HUES48 (cell line): ENCODE results near the gene RNF224.

ENCODE experiments used
- H3K27ac ChIP-seq: one replicate; pipeline ENCODE4 v1.7.0; 2013; ENCODE audit warnings: low read depth, low read length, inconsistent platforms
- H3K27me3 ChIP-seq: 2 replicates; pipeline ENCODE4 v1.6.1; 2013; ENCODE audit warnings: mild to moderate bottlenecking, low read length; ENCODE audit not compliant: control insufficient read depth, insufficient read depth
- H3K36me3 ChIP-seq: 2 replicates; pipeline ENCODE4 v1.6.1; 2013; ENCODE audit warnings: low read length; ENCODE audit not compliant: control insufficient read depth, insufficient read depth
- H3K4me1 ChIP-seq: 2 replicates; pipeline ENCODE4 v1.6.1; 2013; ENCODE audit warnings: mild to moderate bottlenecking, low read length; ENCODE audit not compliant: control insufficient read depth, insufficient read depth
- H3K4me3 ChIP-seq: 2 replicates; pipeline ENCODE4 v1.5.1; 2013; ENCODE audit warnings: mild to moderate bottlenecking, low read depth, low read length
- H3K9ac ChIP-seq: 2 replicates; pipeline ENCODE4 v1.6.1; 2013; ENCODE audit warnings: mild to moderate bottlenecking, low read depth, low read length, moderate library complexity
- H3K9me3 ChIP-seq: 2 replicates; pipeline ENCODE4 v1.6.1; 2013; ENCODE audit warnings: low read length; ENCODE audit not compliant: control insufficient read depth, insufficient read depth

Gene RNF224

GRCh38 chr9:137202966-137203365, 24.3 kb upstream of the RNF224 start:
- H3K9me3 ChIP-seq: no peaks in the 10 kb centered on the region
- H3K4me1 ChIP-seq: peaks cover 10% of the 10 kb centered on the region; the same call in 1 of the 2 replicates
- no peak overlapping the region for H3K27ac ChIP-seq
- no peak overlapping the region for H3K4me3 ChIP-seq
- peaks cover 6% of the 10 kb centered on the region; the same call in 1 of the 2 replicates for H3K36me3 ChIP-seq
- H3K27me3 ChIP-seq: no peaks in the 10 kb centered on the region
- no peak overlapping the region for H3K9ac ChIP-seq

GRCh38 chr9:137204731-137205125, 22.6 kb upstream of the RNF224 start:
- Histone ChIP-seq H3K4me3 (peak overlapping the region; percentile 82), H3K9me3 (no peaks in the 10 kb centered on the region), H3K27me3 (no peaks in the 10 kb centered on the region), H3K27ac (no peak overlapping the region), H3K36me3 (peaks cover 13% of the 10 kb centered on the region), H3K9ac (peak overlapping the region; percentile 89), H3K4me1 (peaks cover 10% of the 10 kb centered on the region; the same call in 1 of the 2 replicates)

DNA sequence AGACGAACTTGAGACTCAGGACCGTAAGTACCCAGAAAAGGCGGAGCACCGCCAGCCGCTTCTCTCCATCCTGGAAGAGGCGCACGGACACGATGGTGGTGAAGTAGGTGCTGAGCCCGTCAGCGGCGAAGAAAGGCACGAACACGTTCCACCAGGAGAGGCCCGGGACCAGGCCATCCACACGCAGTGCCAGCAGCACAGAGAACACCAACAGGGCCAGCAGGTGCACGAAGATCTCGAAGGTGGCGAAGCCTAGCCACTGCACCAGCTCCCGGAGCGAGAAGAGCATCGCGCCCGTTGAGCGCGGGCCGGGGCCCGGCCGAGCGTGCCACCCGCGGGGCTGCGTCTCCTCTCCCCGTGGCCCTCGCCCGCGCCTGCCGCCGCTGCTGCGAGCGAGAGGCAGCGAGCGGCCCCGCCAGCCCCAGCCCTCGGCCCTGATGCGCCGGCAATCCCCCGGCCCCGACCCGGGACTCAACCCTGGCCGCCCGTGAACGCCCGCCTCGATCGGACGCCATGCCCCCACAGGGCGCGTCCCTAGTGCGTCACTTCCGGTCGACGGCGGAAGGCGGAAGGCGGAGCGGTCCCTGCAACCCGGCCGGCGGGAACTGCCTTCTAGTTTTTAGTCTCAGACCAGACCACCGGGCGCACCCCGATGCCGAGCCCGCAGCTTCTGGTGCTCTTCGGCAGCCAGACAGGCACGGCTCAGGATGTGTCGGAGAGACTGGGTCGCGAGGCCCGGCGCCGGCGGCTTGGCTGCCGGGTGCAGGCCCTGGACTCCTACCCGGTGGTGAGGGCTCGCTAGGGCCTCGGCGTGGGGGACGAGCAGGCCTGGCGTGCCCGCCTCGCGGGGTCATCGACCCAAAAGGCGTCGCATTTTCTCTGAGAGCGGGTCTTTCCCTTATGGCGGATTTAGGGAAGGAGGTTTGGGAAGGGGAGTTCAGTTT, 21.9 kb upstream of the RNF224 start, which contains the start of the genes NDOR1 and TMEM203:
TSS of gene NDOR1 (plus strand) at position 575 of the 944 bp plus-strand sequence. CDS start at position 653, 78 bp downstream.
TSS of gene TMEM203 (minus strand) at position 523 of the 944 bp plus-strand sequence. CDS start at position 289, 234 bp downstream.
- Histone ChIP-seq H3K27ac (peak within 1 kb of the TSS; percentile 75), H3K4me3 (peak within 1 kb of the TSS; percentile 82), H3K4me1 (peaks cover 10% of the 10 kb centered on the region; the same call in 1 of the 2 replicates), H3K9ac (peak within 1 kb of the TSS; percentile 89), H3K27me3 (no peaks in the 10 kb centered on the region), H3K36me3 (peaks cover 16% of the 10 kb centered on the region), H3K9me3 (no peaks in the 10 kb centered on the region)

DNA sequence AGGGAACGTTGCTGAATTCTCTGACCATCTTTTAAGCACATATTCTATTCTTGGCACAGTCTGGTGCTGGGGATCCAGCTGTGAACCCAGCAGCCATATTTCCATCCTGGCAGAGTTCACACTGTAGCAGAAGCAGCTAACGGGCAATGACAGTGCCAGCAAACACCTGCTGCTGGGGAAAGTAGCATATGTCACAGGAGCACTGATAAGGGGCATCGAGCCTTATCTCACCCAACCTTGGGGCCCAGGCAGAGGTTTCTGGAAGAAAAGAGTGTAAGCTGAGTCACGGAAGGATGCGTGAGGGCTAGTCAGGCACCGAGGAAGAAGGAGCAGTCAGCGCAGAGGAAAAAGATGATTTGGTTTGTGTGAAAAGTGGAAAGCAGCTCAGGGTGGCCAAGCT, 20.7 kb upstream of the RNF224 start:
- peaks cover 5% of the 10 kb centered on the region; the same call in 1 of the 2 replicates for H3K4me1 ChIP-seq
- H3K4me3 ChIP-seq: peak overlapping the region; percentile 82
- no peaks in the 10 kb centered on the region for H3K9me3 ChIP-seq
- H3K9ac ChIP-seq: no peak overlapping the region
- no peak overlapping the region for H3K27ac ChIP-seq
- H3K27me3 ChIP-seq: no peaks in the 10 kb centered on the region
- H3K36me3 ChIP-seq: peaks cover 19% of the 10 kb centered on the region

GRCh38 chr9:137211532-137211931, 15.8 kb upstream of the RNF224 start:
- peaks cover 51% of the 10 kb centered on the region for H3K36me3 ChIP-seq
- H3K4me3 ChIP-seq: no peak overlapping the region
- no peaks in the 10 kb centered on the region for H3K9me3 ChIP-seq
- H3K9ac ChIP-seq: no peak overlapping the region
- H3K27ac ChIP-seq: no peak overlapping the region
- no peaks in the 10 kb centered on the region for H3K27me3 ChIP-seq
- no peaks in the 10 kb centered on the region for H3K4me1 ChIP-seq

DNA sequence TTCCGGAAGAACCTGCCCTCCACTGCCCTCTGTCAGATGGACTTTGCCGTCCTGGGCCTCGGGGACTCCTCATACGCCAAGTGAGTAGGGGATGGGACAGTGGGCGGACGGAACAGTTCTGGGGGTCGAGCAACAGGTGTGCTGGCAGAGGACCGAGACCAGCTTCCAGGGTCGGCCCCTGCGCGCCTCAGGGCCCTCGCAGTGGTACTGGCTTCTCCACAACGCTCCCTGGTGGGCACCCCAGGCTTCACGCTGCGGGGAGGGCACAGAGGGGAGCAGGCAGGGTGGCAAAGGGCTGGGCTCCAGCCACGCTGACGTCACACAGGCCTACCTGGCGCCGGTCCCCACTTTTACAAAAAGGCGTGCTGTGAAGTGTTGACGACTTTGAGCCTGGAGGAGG, 14.8 kb upstream of the RNF224 start:
- Histone ChIP-seq H3K27me3 (no peaks in the 10 kb centered on the region), H3K9me3 (no peaks in the 10 kb centered on the region), H3K4me1 (no peaks in the 10 kb centered on the region), H3K4me3 (no peak overlapping the region), H3K27ac (no peak overlapping the region), H3K9ac (no peak overlapping the region), H3K36me3 (peaks cover 50% of the 10 kb centered on the region)

DNA sequence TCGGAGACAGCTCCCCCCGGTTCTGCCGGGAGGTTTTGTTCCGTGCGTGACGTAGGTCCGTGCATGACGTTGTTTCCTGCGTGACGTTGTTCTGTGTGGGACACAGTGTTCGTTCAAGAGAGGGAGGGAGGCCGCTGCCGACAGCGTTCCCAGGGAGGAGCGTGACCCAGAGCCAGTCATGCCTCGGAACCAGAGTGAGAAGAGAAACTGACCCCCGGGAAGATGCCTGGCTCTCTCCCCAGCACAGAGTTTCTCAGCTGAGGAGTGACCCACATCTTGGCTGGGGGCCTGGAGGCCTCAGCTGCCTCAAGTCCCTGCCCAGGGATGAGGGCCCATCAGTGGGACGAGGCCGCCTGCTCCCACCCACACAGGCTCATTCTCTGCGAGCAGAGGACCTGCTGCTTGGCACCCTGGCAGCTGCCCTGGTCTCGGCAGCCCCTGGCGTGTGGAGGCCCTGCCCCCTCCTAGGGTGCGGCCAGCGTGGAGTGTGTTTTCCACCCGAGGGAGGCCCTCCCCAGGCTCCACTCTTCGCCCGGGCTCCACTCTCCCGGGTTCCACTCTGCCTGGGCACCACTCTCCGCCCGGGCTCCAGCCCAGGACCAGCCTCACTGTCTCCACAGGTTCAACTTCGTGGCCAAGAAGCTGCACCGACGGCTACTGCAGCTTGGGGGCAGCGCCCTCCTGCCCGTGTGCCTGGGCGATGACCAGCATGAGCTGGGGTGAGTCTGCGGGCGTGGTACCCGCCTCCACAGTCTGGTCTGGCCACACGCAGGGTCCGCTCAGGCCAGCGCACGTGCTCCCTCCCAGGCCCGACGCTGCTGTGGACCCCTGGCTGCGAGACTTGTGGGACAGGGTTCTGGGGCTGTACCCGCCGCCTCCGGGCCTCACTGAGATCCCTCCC, 13.9 kb upstream of the RNF224 start:
- H3K36me3 ChIP-seq: peaks cover 47% of the 10 kb centered on the region
- no peaks in the 10 kb centered on the region for H3K4me1 ChIP-seq
- no peak overlapping the region for H3K4me3 ChIP-seq
- H3K9me3 ChIP-seq: no peaks in the 10 kb centered on the region
- no peak overlapping the region for H3K9ac ChIP-seq
- H3K27me3 ChIP-seq: no peaks in the 10 kb centered on the region
- H3K27ac ChIP-seq: no peak overlapping the region

DNA sequence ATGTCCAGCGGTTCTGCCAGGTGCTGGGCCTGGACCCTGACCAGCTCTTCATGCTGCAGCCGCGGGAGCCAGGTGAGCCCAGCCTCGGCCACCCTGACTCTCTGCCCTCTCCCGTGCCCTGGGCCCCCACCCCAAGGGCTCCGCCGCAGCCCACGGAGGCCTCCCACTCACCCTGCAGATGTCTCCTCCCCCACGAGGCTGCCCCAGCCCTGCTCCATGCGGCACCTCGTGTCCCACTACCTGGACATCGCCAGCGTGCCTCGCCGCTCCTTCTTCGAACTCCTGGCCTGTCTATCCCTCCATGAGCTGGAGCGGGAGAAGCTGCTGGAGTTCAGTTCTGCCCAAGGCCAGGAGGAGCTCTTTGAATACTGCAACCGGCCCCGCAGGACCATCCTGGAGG, 12.7 kb upstream of the RNF224 start:
- Histone ChIP-seq H3K36me3 (peaks cover 40% of the 10 kb centered on the region), H3K4me1 (no peaks in the 10 kb centered on the region), H3K9me3 (no peaks in the 10 kb centered on the region), H3K9ac (no peak overlapping the region), H3K4me3 (no peak overlapping the region), H3K27me3 (no peaks in the 10 kb centered on the region), H3K27ac (no peak overlapping the region)

- Histone ChIP-seq H3K9ac (no peak overlapping the region), H3K27me3 (no peaks in the 10 kb centered on the region), H3K9me3 (no peaks in the 10 kb centered on the region), H3K36me3 (peaks cover 36% of the 10 kb centered on the region), H3K4me1 (no peaks in the 10 kb centered on the region), H3K27ac (no peak overlapping the region), H3K4me3 (no peak overlapping the region)
These were observed 11.9 kb upstream of the RNF224 start for GRCh38 chr9:137215196-137215986.
